ENCODE results near the gene ROR1.

DNA sequence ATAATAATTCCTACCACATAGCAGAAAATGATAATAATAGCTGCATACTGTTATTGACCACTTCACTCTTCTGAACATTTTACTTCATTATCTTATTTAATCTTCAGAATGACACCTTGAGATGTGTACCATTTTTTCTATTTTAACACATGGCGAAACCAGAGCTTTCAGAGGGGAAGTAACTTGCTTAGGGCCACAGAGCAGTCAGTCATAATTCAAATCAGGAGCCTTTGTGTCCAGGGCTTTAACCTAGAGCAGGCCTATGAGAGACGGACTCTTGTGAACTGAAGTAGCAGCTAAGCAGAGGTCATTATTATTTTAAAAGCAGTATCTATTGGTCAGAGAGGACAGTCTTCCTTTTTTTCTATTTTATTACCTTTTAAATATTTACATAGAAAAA, 114.0 kb downstream of the ROR1 start:
- TF ChIP-seq, protein P1, sequence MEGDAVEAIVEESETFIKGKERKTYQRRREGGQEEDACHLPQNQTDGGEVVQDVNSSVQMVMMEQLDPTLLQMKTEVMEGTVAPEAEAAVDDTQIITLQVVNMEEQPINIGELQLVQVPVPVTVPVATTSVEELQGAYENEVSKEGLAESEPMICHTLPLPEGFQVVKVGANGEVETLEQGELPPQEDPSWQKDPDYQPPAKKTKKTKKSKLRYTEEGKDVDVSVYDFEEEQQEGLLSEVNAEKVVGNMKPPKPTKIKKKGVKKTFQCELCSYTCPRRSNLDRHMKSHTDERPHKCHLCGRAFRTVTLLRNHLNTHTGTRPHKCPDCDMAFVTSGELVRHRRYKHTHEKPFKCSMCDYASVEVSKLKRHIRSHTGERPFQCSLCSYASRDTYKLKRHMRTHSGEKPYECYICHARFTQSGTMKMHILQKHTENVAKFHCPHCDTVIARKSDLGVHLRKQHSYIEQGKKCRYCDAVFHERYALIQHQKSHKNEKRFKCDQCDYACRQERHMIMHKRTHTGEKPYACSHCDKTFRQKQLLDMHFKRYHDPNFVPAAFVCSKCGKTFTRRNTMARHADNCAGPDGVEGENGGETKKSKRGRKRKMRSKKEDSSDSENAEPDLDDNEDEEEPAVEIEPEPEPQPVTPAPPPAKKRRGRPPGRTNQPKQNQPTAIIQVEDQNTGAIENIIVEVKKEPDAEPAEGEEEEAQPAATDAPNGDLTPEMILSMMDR (IDR thresholded peaks at IDR 0.05), result no peak
- no peak for TF ChIP-seq POLR2A (IDR thresholded peaks at IDR 0.05)
